ENCODE data around the gene HTN3.
"Not testable (repeated sequence)": the region's sequence is repeated elsewhere in the genome, so short reads cannot be mapped to it uniquely, and the experiment has no call there.

The HTN3 gene

GRCh38 chr4:70028159-70028558, at the start of gene HTN3:
Gene HTN3 (plus strand): TSS chr4:70028459. CDS start chr4:70030741, 2,282 bp downstream.
- not testable (repeated sequence) for DNase-seq

GRCh38 chr4:69984030-69984443, 44.2 kb upstream of the HTN3 start:
- DNase-seq = no peak

- DNase-seq = no peak
Measured at GRCh38 chr4:69986663-69987062, 41.6 kb upstream of the HTN3 start.

- no peak for DNase-seq
Measured at GRCh38 chr4:69991016-69991415, 37.2 kb upstream of the HTN3 start.

- no peak for DNase-seq
Measured at GRCh38 chr4:69994782-69995181, 33.5 kb upstream of the HTN3 start.

- DNase-seq = no peak
Measured at GRCh38 chr4:69995526-69996016, 32.7 kb upstream of the HTN3 start, which contains the start of gene STATH. Gene STATH (plus strand): TSS chr4:69995966. CDS start chr4:69998438, 2,472 bp downstream.

- DNase-seq = no peak
Measured at GRCh38 chr4:69999420-69999819, 28.8 kb upstream of the HTN3 start.

GRCh38 chr4:70000711-70001110, 27.5 kb upstream of the HTN3 start:
- DNase-seq = no peak

- DNase-seq = no peak
Measured at GRCh38 chr4:70002507-70002906, 25.8 kb upstream of the HTN3 start.

- DNase-seq = no peak
Measured at GRCh38 chr4:70008771-70009170, 19.5 kb upstream of the HTN3 start.

GRCh38 chr4:70019006-70019405, 9.3 kb upstream of the HTN3 start:
- not testable (repeated sequence) for DNase-seq

GRCh38 chr4:70023218-70023617, 5.0 kb upstream of the HTN3 start:
- DNase-seq = no peak

- DNase-seq = no peak
Measured at GRCh38 chr4:70027011-70027410, 1.2 kb upstream of the HTN3 start.

- not testable (repeated sequence) for DNase-seq
Measured at GRCh38 chr4:70037559-70037958, 9.3 kb downstream of the HTN3 start.

- DNase-seq = not testable (repeated sequence)
Measured at GRCh38 chr4:70039928-70040327, 11.7 kb downstream of the HTN3 start.

GRCh38 chr4:70041652-70042286, 13.5 kb downstream of the HTN3 start:
- DNase-seq = no peak

- not testable (repeated sequence) for DNase-seq
Measured at GRCh38 chr4:70050138-70050537, 21.9 kb downstream of the HTN3 start, which contains the start of gene HTN1. Gene HTN1 (plus strand): TSS chr4:70050438. CDS start chr4:70053077, 2,639 bp downstream.

GRCh38 chr4:70056534-70056933, 28.3 kb downstream of the HTN3 start:
- not testable (repeated sequence) for DNase-seq

- DNase-seq = no peak
Measured at GRCh38 chr4:70057651-70058050, 29.4 kb downstream of the HTN3 start.

- DNase-seq = no peak
Measured at GRCh38 chr4:70059149-70059548, 30.9 kb downstream of the HTN3 start.

- DNase-seq = no peak
Measured at GRCh38 chr4:70062000-70062399, 33.7 kb downstream of the HTN3 start.

- no peak for DNase-seq
Measured at GRCh38 chr4:70080205-70080604, 51.9 kb downstream of the HTN3 start.

All from bone marrow (tissue), 2 donors.